HG03565 (cell line): ENCODE results near the gene LIPM.
A peak's percentile ranks its signal among the peaks of the same experiment; 100 is the strongest.

Experiments used
- ATAC-seq: cut with Tn5 transposase; IDR thresholded peaks from one replicate; pipeline ENCODE4 v1.9.1; 2021; ENCODE audit warnings: mild to moderate bottlenecking, moderate library complexity; ENCODE audit not compliant: unreplicated experiment

Gene LIPM

DNA sequence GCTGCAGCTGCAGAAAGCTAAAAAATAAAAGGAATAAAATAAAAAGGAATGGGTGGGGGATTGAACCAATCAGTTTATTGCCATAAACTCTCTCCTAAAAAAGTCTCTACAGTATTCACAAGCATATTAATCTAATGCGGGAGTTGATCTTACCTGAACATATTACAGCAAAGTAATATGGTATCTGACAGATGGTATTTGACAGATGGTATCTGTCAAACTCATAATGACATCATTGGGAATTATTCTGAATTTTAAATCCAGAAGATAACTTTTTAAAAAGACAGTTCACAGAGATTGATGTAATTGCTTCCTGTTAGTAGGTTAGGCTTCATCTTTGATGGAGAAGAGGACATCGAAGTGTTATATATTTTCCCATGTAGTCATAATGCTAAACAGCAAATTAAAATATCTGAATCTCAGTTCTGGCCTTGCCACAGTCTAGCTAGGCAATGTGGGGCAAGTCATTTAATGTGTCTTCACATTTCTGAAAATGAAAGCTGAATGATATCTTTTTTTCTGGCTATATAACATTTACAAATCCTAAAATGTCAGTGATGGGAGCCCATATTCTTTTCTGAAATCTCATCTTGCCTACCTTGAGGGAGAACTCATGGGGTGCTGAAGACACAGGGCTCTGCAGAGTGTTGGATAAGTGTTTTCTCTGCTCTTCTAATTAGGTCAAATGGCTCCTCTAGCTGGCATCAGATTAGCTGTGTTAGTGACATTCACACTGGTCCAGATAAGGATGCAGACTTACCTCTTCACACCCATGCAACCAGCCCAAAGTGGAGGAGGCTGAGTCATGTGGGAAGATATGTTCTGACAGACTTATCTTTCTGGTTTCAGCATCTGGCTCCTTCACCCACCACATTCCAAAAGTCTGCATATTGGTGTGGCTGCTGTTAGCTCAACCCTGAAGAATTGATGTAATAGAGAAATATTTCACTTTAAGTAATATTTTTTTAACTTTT is 2.1 kb upstream of the LIPM start:
- no peak for ATAC-seq

DNA sequence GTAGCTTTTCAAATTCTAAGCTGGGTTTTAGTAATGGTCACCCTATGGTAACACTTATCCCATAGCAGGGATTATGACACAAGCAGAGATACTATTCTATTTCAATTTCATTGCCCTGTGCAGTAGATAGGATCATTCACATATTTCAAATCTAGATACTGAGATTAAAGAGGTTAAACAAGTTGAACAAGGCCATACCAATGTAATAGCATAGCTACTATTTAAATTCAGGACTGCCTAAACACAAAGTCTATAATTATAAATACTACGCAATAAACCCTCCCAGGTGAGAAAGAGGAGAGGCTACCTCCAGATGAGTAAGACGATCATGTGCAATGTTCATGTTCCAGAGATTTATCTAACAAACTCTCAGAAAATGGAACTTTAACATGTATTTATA is 1.1 kb downstream of the LIPM start:
- ATAC-seq, result no peak

DNA sequence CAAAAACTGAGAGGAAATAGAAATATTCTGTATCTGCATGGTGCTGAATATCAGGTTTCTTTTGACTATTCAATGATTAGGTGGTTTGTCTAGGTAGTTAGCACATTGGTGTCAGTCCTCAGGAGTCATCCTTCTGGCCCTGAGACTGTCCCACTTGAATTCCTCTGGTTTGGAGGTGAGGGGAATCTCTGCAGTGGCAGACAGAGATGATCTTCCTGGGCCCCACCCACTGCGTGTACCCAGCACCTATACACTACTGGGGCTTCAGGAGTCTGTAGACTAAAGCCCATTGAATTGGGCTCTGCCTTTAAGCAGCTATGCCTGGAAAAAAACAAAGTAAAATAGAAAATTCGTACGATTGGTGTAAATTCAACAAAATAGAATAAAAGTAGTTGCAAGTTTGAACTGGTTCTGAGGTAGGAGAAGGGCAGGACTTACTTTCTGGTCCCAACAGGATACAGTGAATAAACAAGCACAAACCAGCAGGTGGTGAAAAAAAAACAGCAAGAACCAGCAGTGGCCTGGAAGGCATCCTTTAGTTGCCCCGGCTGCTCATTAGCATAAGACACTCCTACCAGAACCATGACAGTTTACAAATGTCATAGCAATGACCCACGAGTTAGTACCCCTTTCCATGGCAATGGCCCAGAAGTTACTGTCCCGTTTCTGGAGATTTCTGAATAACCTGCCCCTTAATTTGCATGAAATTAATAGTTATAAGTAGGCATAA is 1.7 kb downstream of the LIPM start:
- ATAC-seq, result no peak

DNA sequence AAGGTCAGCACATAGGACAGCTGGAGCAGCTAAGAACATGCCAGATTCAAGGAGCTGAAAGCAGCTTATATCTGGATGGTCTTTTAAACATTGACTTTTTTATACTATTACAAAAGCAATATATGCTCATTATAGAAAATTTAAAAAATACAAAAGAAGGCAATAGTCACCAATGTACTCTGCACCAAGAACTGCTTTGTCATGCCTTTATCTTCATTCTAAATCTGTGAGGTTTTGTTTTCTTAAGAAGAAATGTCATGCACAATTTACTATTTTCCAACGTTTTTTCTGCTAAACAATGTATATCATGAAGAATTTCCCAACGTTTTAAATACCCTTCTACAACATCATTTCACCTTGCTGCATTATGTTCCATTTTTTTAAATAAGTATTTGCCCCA is 2.8 kb downstream of the LIPM start:
- ATAC-seq, result no peak

DNA sequence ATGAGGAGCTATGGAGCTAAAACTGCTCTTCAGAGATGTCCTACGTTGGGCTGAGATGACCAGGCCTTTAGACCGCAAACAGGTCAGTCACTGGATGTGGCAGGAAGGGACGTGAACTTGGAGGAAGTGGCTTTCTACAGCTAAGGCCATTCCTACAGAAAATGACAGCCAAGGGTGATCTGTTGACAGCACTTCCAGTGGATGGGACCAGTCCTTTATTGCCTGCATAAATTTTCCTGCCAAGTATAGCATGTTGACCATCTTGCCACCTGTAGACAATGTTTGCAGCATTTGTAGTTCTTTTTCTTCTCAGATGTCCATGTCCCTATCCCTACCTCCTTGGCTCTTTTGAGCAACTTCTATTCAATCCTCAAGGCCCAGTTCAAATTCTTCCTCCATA is 3.4 kb downstream of the LIPM start:
- no peak for ATAC-seq

DNA sequence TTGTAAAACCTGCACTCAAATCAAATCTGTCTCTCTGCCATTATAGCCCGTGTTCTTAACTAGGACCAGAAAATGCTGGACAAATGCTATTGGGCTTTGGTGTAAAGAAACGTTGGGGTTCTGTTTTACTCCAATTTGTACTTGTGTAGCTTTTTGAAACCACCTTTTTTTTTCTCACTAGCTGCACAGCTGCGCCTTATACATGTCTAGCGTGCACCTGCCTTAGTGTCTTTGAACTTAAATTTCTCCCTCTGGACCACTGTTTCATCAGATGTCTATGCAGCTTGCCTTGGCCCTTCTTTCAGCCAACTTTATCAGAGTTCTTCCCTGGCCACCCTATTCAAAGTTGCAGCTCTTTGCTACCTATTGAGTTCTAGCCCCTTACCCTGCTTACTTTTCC is 7.1 kb downstream of the LIPM start:
- ATAC-seq, result no peak

DNA sequence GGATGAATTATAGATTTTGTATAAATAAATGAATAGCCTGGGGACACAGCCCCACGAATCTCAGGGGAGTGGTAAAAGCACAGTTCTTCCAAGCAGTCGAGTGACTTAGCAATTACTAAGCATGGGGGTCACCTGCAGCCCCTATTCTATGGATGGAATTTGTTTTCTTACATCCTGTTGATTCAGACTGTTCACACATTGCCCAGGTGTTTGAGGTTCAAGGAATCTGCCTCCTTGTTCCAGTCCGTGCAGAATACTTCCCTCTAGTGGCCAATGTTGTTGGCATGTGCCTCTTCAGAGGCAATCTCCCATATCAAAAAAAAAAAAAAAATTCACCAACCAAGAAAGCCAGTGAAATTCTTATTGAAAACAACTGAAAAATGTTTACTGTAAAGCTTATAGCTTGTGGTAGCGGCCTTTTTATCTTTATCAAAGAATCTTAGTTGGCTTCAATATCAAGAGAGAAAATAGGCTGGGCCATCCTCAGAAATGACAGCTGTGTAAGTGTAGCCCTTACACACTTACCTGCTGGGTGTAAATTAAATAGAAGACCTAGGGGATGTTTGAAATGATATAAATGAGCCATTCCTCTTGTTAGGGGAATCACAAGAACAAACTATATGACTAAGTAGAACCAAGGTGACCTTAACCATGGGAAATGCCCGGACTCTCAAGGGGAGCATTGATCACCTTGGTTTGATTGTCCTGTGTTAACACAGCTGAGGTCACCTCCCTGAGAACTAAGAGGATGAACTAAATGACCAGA is 7.8 kb downstream of the LIPM start:
- no peak for ATAC-seq

DNA sequence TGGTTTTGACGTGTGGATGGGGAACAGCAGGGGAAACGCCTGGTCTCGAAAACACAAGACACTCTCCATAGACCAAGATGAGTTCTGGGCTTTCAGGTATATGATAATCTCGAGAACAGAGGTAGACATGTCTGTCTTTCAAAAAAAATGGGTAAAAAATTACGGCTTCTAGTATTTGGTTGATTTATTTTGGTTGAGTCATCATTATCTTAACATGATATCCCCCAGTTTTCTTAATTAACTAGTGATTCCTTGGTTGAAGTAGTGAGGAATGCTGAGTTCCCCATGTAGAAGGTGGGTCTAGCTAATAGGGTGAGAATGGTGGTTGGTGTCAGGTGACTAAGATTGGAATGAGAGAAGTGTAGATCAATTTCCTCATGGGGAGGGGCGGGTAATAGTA is 10.7 kb downstream of the LIPM start:
- no peak for ATAC-seq

DNA sequence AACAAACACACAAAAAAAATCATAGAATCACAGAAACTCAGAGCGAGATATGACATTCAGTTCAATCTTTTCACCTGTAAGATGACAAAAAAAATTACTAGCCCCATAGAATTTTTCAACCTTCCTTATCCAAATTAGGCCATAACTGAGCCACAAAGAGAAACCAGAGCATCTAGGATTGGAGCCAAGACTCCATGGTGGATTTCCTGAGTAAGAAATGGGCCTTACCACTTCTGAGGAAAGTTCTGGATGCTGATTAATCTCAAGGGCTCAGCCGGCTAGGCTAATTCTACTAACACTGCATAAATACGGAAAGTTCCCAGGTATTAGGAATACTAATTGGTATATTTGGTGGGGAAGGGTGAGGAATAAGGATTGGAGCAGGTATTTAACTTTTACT is 16.8 kb downstream of the LIPM start:
- no peak for ATAC-seq

DNA sequence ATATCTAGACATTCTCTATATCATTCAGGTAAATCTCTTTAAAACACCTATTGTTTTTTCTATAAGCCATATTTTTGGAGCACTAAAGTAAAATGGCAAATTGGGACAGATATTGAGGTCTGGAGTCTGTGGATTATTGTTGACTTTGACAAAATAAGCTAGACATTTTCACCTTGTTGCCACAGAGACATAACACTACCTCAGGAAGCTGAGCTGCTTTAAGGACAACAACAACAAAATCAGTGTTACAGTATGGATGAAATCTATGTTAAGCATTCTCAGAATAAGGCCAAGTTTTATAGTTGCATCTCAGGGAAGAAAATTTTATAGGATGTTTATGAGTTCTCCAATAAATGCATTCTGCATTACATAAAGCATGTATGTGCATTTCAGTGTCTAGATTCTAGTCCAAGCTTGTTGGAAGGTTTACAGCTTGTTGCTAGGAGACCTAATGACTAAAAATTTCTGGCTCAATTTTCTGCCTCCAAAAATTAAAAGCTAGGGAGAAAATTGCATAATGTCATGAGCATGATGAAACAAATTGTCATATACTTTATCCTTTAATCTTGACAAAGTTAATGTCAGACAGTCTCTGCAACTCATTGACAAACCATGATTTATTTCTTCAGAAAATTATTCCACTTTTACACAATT is 18.3 kb downstream of the LIPM start:
- ATAC-seq, result no peak

DNA sequence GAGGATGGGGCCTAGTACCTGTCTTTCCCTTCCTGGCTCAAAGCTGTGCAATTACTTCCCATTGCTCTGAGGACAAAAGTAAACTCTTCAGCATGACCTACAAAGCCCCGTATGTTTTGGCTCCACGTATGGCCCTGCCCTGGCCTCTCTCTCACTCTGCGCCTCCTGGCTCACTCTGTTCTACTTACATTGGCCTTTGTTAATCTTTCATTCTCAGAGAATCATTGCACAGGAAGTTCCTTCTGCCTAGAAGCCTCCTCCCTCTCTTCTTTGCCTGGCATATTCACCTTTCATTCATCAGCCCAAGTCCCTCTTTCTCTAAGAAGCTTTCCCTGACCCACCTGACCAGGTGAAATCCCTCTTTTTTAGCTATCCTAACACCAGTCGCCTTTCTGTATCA is 23.9 kb downstream of the LIPM start:
- ATAC-seq, result no peak

DNA sequence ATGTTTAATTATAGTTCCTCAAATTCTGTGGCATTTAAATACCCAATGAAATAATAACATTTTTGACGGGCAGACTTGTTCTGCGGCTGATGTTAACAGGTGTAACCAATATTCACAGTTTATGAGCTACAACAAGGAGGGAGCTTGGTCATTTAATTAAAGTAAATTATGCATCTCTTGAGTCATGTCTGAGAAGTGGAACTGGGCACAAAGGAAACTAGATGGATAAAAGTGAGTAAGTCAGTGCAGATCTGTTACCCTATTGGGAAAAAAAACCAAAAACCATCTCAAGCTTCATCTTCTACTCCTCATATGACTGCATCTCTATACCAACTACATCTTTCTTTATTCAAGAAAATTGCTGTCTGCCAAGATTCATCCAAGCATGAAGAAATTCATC is 25.1 kb downstream of the LIPM start:
- ATAC-seq, result no peak

DNA sequence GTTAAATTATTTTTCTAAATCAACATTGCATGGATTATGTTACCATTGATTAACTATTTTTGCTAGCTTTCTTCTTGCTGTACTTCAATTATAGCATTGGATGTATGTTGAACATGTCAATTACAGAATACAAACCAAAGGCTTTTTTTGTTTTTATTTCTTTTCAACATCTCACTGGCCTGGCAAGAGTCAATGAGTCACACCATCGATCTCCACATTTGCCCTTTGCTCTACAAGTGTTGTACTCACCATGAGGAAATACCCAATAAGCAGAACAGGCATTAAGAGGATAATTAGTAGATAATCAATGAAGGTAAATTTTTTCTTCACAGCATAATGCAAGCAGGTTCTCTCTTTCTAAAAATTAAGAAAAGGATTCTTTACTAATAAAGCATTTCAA is 25.8 kb downstream of the LIPM start:
- ATAC-seq, result no peak

DNA sequence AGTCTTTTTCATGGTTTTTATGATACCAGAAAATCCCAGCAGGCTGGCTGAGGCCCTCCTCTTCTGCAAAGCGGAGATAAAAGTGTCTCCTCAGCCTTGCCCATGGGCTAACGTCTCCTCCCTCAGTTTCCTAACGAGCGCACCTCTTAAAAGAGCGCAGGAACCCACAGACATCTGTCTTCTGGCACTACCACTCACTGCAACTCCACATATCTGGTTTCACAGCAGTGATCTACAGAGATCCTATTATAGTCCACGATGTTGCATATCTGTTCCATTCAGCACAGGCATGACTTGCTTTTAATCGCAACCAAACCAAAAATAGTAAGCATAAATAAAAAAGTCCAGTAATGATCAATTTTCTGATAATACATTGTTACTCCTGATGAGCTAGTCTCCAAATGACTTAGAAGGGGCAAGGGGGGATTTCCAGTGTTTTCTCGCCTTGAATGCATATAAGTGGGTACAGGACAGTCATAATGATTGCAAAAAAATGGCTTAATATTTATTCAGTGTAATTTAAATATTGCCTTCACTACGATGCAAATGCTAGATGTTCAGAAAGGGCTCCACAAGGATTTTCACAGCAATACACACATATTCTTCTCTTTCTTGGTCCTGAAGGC is 28.2 kb downstream of the LIPM start:
- no peak for ATAC-seq

DNA sequence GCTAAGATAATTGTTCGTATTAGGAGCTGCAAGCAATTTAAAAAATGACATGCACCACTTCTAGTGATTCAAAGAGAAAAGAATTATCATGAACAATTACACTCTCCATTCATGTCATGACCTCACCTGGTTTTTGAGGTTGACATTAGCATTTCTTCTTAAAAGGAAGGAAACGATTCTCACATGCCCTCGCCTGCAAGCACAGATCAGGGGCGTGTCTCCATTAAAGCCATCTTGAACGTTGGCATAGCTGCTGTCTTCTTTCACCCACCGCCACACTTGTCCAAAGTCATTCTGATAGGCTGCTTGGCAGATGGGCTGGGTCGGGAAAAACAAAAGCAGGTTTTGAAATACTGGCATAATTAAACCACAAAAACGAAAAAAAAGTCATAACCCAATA is 29.2 kb downstream of the LIPM start:
- ATAC-seq, result no peak

DNA sequence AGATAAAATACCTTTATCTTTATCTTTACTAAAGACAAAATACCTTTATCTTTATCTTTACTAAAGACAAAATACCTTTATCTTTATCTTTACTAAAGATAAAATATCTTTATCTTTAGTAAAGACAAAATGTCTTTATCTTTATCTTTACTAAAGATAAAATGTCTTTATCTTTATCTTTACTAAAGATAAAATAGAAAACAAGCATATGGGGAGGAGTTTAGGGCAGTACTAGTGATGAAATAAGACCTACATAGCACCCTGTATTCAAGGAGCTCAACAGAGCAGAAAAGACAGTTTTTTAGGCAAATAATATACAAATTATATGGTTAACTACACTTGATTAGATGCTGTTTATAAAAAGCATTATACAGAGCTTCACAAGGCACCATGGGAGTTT is 29.8 kb downstream of the LIPM start:
- no peak for ATAC-seq

DNA sequence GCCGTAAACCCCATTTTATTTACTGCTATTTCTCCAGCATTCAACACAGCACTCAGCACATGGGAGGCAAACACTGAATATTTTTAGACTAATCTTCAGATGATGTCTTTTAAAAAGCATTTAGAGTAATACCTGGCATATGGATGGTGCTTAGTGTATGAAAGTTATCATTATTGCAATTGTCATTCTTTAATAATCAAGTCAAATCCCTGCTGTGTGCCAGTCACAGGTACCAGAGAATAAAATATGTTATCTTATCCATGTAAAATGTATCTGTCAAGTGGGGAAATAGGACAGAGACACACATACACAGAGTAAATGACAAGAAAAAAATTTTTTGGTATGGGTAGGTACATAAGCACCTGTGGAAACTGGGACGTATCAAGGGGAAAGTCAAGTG is 30.6 kb downstream of the LIPM start:
- no peak for ATAC-seq

DNA sequence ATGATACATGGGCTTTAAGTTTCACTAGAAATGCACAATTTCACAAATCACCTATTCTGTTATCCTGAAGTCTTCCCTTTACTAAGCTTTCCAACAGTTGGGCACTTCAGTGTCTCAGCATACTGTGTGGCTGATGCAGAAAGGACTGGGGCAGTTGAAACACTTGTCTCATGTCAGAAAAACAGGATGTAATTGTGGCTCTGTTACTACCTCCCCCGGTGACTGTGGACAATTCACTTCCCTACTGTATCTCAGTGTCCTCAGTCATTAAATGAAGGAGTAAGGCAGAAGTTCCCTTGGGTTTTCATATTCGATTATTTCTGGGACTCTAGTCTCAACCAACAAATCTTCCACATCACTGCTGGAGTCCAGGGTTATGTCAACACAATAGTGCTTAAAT is 31.2 kb downstream of the LIPM start:
- ATAC-seq, result no peak

DNA sequence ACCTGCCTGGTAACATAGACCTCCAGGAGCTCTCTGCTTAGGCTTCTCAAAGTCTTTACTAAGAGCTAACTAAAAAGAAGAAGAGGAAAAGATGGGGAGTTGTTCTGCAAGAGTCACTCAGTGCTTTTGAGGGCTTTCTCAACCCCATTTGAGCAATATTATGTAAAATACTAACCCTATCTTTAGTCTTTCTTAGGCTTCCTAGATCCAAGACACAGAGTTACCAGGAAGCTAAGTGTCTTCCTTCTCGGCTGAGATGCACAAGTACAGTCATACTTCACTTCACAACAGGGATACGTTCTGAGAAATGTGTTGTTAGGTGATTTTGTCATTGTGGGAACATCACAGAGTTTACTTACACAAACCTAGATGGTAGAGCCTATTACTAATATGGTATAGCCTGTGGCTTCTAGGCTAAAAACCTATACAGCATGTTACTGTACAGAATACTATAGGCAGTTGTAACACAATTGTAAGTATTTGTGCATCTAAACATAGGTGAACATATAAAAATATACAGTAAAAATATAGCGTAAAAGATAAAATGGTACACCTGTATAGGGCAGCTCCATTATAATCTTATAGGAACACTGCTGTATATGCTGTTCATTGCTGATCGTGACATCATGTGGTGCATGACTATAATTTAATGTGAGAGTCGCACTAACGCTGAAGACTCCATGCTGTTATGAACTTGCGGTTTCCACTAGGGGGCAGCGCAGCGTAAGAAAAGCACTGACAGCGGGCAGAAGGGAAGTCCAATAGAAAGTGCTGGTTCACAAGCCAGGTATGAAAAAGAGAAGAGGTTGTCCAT is 32.8 kb downstream of the LIPM start:
- peak; percentile 73 for ATAC-seq

DNA sequence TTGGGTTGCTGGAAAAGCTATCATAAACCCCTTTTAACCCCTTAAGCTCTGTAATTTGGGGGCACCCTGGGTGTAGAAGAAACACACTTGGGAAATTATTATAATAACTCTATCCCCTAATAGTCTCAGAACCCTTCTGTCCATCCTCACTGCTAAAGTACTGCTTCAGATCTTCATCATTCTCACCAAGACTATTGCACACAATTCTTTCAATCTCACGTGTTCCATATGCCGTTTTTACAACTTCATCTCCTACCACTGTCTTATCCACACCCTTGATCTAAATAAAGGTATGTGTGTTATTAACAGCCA is 33.3 kb downstream of the LIPM start:
- no peak for ATAC-seq
